CD4-positive, alpha-beta T cell treated with Interleukin-6 for 4 hours (primary cell): ENCODE data around the gene STAMBPL1.
"Not testable (repeated sequence)": the region's sequence is repeated elsewhere in the genome, so short reads cannot be mapped to it uniquely, and the experiment has no call there.

Source experiments
- DNase-seq: peaks from one replicate; pipeline ENCODE4 v3.0.0-alpha.2; 2020; ENCODE audit warnings: mixed read lengths

STAMBPL1 gene

GRCh38 chr10:88926566-88927415, 46.7 kb downstream of the STAMBPL1 start:
- no peak for DNase-seq

GRCh38 chr10:88927416-88927690, 47.3 kb downstream of the STAMBPL1 start:
- no peak for DNase-seq

DNA sequence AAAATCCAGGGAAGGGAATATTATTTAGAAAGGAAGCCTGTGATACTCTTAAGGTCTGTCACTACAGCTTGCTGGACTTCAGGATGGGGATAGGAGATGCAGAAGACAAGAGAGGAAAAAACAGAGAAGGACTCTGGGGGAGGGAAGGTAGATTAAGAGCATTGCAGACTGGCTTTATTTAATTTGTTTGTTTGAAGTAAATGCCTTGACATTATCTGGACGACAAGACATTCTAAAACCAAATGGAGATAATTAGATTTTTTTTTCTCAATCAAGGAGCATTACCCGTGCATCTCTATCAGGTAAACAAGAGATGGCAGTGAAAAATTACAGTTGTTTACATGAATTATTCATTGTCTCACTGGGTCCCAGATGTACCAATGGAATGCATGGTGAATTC, 48.2 kb downstream of the STAMBPL1 start:
- DNase-seq = no peak

- no peak for DNase-seq
Observed at GRCh38 chr10:88931548-88931947, 51.5 kb downstream of the STAMBPL1 start.

DNA sequence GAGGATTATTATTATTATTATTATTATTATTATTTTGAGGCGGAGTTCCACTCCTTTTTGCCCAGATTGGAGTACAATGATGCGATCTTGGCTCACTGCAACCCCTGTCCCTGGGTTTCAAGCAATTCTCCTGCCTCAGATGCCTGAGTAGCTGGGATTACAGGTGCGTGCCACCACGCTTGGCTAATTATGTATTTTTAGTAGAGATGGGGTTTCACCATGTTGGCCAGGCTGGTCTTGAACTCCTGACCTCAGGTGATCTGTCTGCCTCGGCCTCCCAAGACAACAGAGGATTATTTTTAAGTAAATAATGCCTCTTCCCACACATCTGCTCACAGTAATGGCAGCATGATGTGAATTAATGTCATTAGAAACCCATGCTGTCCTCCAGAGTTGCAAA, 52.0 kb downstream of the STAMBPL1 start:
- DNase-seq = not testable (repeated sequence)

DNA sequence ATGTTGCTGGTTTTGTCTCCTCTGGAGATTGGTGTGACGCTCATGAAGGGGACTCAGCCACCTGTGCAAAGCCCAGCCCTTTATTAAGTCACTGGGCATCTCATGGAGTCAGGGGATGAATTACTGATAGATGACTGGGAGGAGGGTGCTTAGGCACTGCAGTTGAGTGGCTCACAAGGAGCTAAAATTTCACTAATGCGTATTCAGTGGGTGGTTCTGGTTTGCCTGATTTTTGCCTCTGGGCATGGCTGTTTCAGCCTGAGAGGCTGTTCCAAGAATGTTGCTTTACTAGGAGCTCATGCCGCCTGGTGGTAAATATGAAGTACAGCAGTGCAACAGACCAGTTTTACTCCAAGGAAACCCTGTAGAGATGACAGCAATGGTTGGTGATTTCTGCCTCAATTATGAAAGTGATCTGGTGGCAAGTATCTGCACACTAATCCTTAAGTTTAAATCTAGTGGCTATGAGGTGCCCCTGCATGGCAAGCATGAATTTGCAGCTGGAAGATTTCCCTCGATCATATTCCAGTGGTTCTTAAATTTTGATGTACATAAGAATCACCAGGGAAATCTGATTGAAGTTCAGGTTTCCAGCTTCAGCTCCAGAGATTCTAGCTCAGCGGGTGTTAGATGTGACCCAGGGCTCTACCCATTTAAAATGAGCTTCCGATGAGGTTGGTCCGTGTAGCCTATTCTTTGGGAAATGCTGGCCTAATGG, 52.7 kb downstream of the STAMBPL1 start:
- DNase-seq = peak; percentile 42

GRCh38 chr10:88933564-88933963, 53.5 kb downstream of the STAMBPL1 start:
- DNase-seq = no peak

- peak; percentile 84 for DNase-seq
Observed at GRCh38 chr10:88934900-88935672, 55.0 kb downstream of the STAMBPL1 start.

DNA sequence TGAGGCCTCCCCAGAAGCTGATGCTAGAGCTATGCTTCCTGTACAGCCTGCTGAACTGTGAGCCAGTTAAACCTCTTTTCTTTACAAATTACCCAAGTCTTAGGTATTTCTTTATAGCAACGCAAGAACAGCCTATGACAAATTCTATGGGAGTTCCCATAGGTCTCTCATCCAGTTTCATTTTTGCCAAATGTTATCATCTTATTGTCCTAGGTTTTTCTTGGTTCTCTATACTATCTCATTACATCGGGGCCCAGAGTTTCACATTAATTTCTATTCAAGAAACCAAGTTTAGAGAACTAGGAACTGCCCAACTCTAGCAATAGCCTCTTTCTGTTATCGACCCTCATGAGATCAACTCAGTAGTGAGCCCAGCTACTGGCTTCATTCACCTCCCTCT, 56.6 kb downstream of the STAMBPL1 start:
- no peak for DNase-seq

DNA sequence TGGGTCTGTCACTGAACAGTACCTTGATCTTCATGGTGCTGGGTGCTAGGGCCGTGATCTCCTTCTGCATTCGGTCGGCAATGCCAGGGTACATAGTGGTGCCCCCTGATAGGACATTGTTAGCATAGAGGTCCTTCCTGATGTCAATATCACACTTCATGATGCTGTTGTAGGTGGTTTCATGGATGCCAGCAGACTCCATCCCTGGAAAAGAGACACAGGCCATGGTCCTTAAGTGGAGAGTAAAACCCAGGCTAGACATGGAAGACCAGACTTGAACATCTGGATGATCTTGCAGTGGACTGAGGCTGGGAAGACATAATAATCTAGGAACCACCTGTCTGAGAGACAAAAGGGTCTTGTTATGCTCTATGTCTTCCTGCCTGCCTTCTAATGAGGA, 58.0 kb downstream of the STAMBPL1 start:
- no peak for DNase-seq

DNA sequence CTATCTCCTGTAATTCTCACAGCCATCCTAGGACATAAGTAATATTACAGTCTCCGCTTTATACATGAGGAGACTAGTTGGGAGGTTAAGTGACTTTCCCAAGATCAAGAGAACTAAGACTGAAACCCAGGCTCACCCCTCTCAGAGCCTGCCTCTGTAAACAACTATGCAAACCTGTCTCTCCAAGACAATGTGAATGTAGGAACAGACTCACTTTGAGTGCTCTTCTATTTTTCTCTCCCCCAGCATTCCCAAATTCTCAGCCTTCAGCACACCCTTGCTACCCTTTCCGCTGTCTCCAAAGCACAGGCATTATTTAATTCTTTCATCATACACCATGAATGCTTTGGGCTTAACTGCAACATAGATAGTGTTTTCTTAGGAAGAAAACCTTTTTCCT, 58.9 kb downstream of the STAMBPL1 start:
- no peak for DNase-seq

GRCh38 chr10:88941026-88941425, 61.0 kb downstream of the STAMBPL1 start:
- DNase-seq = no peak

DNA sequence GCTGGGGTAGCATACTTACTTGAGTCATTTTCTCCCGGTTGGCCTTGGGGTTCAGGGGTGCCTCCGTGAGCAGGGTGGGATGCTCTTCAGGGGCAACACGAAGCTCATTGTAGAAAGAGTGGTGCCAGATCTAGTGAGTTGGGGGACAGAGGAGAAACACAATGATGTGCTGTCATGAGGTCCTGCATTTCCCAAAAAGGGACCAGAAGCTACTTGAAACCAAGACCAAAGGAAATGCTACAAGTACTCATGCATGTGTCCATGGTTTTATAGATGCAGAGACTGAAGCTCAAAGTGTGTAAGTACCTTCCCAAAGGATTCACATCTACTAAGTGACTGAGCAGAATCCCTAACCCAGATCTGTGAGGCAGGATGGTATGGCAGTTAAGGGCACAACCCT, 63.7 kb downstream of the STAMBPL1 start:
- DNase-seq = no peak

- DNase-seq = no peak
Observed at GRCh38 chr10:88944813-88945212, 64.8 kb downstream of the STAMBPL1 start.

- no peak for DNase-seq
Observed at GRCh38 chr10:88946200-88946599, 66.2 kb downstream of the STAMBPL1 start.

DNA sequence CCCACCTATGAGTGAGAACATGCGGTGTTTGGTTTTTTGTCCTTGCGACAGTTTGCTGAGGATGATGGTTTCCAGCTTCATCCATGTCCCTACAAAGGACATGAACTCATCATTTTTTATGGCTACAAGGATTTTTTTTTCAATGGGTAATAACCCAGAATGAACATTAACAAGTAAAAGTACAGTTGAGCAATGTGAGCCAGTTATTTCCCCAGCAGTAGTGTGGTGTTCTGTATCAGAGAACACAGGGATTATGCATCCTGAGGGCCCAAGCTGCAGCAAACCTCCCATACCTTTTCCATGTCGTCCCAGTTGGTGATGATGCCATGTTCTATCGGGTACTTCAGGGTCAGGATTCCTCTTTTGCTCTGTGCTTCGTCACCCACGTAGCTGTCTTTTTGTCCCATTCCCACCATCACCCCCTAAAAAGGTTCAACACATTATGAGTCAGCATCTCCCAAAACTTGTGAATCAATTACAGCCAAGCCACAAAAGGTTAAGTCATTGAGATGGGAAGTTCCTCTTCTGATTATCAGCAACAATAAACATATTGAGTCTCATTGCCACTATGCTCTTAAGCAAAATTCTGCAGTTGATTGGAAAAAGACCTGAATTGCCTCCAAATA, 67.0 kb downstream of the STAMBPL1 start:
- no peak for DNase-seq

- DNase-seq = no peak
Observed at GRCh38 chr10:88949051-88949450, 69.0 kb downstream of the STAMBPL1 start.

DNA sequence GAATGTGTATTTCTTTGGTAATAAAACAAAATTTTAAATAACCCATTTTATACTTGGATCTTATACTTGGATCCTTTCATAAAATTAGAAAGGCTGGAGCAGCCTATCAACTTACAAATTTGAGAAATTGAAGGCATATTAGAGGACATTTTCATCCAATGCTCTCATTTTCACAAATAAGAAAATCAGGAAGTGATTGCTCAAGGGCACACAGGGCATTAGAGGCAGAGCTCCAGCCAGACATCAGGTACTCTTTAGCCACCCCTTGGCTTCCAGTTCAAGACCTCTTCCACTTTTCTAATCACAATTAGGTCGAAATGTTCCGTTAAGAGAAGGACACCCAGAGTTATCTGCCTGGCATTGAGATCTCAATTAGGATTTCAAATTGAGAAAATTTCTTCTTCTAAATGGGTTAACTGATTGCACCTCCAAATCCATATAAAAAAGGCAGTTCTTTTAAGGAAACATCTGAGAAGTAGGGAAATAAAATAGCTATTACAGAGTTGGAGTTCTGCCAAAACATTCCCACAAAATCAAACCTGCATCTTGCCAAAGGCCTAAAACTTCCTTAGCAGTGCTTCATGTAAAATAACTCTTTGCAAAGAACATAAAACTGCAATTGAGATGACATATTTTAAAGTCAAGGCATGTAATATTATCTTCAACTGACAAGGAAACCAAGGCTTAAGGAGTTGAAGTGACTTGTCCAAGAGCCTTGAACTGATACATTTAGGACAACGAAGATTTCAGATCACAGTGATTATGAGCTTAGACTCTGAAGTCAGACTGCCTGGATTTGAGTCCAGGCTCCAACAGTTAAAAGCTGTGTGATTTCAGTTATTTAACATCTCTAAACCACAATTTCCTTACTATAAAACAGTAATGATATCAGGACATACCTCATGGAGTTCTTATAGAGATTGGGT, 70.1 kb downstream of the STAMBPL1 start:
- DNase-seq = no peak

- DNase-seq = no peak
Observed at GRCh38 chr10:88952647-88953111, 72.6 kb downstream of the STAMBPL1 start, which contains the start of gene ACTA2. Gene ACTA2 (minus strand): TSS chr10:88952773. CDS start chr10:88948930, 3,843 bp downstream.

- no peak for DNase-seq
Observed at GRCh38 chr10:88953662-88954061, 73.6 kb downstream of the STAMBPL1 start.

DNA sequence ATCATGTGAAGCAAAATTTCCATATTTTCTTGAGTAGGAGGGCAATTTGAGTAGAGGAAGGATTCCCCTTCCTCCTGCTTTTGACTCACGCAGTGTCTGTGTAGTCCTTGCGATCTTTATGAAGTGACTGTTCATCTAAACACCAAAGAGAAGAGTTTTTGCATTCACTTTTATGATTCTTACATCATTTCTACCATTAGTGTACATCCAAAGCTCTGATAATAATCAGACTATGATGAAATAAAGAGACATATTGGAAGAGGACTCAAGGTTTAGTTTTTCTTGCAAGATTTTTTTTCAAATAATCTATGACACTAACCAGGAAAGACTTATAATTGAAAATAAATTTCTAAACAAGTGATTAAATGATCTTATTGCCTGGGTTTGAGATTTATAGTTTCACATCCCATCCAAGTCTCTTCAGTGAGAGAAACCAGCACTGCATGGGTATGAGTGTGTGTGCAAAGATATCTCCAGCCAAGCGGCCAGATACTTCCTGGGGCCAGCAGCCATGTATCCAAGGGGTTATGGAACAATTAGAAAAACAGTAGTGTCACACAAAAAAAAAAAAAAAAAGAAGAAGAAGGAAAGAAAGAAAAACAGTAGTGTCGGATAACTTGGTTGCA, 74.5 kb downstream of the STAMBPL1 start:
- DNase-seq = no peak
